ENCODE results near the gene CCDC40. TPM values are rescaled to one million over a fixed set of nuclear protein-coding genes. Genes with fewer than 3 reads are reported as not detected.

Gene CCDC40
- total and polyA plus RNA-seq, 10 of the 15 experiments (the other 5 are each of a cell fraction or from before 2014, with no cell fraction given) = 0.06 to 0.10 TPM; not detected in 8

GRCh38 chr17:80125656-80126448 is 89.4 kb downstream of the CCDC40 start:
- H3K4me3 ChIP-seq = no peak overlapping the region
- FAIRE-seq (no peak), ATAC-seq (no peak), DNase-seq (ENCODE audit: low read depth, low spot score) (no peak)
- ChIA-PET SMC1A (ENCODE audit: uncharacterized antibody, unreplicated experiment) (no interaction called here), POLR2A (no interaction called here), CTCF (interaction anchor here (1.3 to 1.7 kb wide), 3 partner anchors 24 to 43 kb away, joined by 3 to 6 read pairs (median 4); partner anchors contain the start of gene GAA), RAD21 (ENCODE audit: unreplicated experiment) (no interaction called here)
- H3K79me2 ChIP-seq (ENCODE audit: control insufficient read depth, insufficient read depth, low read length) = no peaks in the 10 kb centered on the region
- no peaks in the 10 kb centered on the region for H3K4me1 ChIP-seq (ENCODE audit: control insufficient read depth, insufficient read depth, low read length)
- intact Hi-C loops (cut with micrococcal nuclease; ENCODE audit: unreplicated experiment) = no loop called here
- H3K4me2 ChIP-seq (ENCODE audit: control insufficient read depth, insufficient read depth) = no peak overlapping the region
- no peaks in the 10 kb centered on the region for H3K9me3 ChIP-seq (replicated peaks; ENCODE audit: control insufficient read depth, insufficient read depth, low read length)
- H3K36me3 ChIP-seq (ENCODE audit: control insufficient read depth in 2 of 2, insufficient read depth in 2 of 2, low read length in 1 of 2) = no peaks in the 10 kb centered on the region
- H2AFZ ChIP-seq (ENCODE audit: control insufficient read depth, low read depth, low read length) = no peak overlapping the region
- no peak overlapping the region for H3K9ac ChIP-seq (ENCODE audit: control insufficient read depth, insufficient read depth, low read length)
- in situ Hi-C loops (cut with MboI) = no loop called here
- H4K20me1 ChIP-seq (ENCODE audit: control insufficient read depth, insufficient read depth) = no peaks in the 10 kb centered on the region
- TF ChIP-seq BACH1 (IDR thresholded peaks at IDR 0.05; ENCODE audit: borderline replicate concordance) = no peak
- TF ChIP-seq PBX3 (IDR thresholded peaks at IDR 0.05; ENCODE audit: insufficient replicate concordance, low read depth, low read length) = no peak
- no peak for TF ChIP-seq SREBF2 (IDR thresholded peaks at IDR 0.05; ENCODE audit: low read length)
- TF ChIP-seq ESRRA (IDR thresholded peaks at IDR 0.05; ENCODE audit: low read length) = no peak
- no peak for TF ChIP-seq NR2C2 (IDR thresholded peaks at IDR 0.05; ENCODE audit: borderline replicate concordance, control insufficient read depth, insufficient read length, low read depth)
- TF ChIP-seq SP1 (IDR thresholded peaks at IDR 0.05; ENCODE audit: low read depth, low read length) = no peak
- TF ChIP-seq BHLHE40 (IDR thresholded peaks at IDR 0.05; ENCODE audit: borderline replicate concordance in 1 of 2, low read depth in 2 of 2, low read length in 1 of 2) = no peak
- TF ChIP-seq MEF2A (IDR thresholded peaks at IDR 0.05; ENCODE audit: insufficient read depth, low read depth, low read length) = no peak
- TF ChIP-seq E2F8 (IDR thresholded peaks at IDR 0.05; ENCODE audit: low read depth, partially characterized antibody) = no peak
- no peak for TF ChIP-seq E4F1 (IDR thresholded peaks at IDR 0.05; ENCODE audit: borderline replicate concordance, partially characterized antibody)
- TF ChIP-seq RELA (IDR thresholded peaks at IDR 0.05; ENCODE audit: borderline replicate concordance, partially characterized antibody) = no peak
- TF ChIP-seq PAX8 (IDR thresholded peaks at IDR 0.05) = no peak
- TF ChIP-seq RUNX3 (IDR thresholded peaks at IDR 0.05; ENCODE audit: low read length) = no peak
- no peak for TF ChIP-seq BRCA1 (IDR thresholded peaks at IDR 0.05; ENCODE audit: low read depth, low read length)
- TF ChIP-seq WRNIP1 (IDR thresholded peaks at IDR 0.05; ENCODE audit: borderline replicate concordance, low read depth, low read length) = no peak
- no peak for TF ChIP-seq ETV6 (conservative IDR thresholded peaks at IDR 0.05 in 1 of 2, IDR thresholded peaks at IDR 0.05 in 1 of 2; ENCODE audit: borderline replicate concordance in 1 of 2, low read depth in 1 of 2)
- no TSS peak for BruUV-seq (replicated peaks)
- no peak overlapping the region for H3K27ac ChIP-seq (ENCODE audit: control insufficient read depth, insufficient read depth)
- 43% methylated on average over 14 of the region's 14 CpGs for WGBS (ENCODE audit: insufficient coverage, insufficient replicate concordance, low lambda C conversion rate, missing lambda C conversion rate)
- no peaks in the 10 kb centered on the region; a peak in 1 of 4 replicates for H3K27me3 ChIP-seq (replicated peaks in 1 of 2; ENCODE audit: control insufficient read depth in 2 of 2, insufficient read depth in 2 of 2, low read length in 1 of 2)
